Small intestine (tissue), 7 donors: Measurements from ENCODE around the gene RAPH1. TPM values are rescaled to one million over a fixed set of nuclear protein-coding genes. Genes with fewer than 3 reads are reported as not detected.
"Not testable (repeated sequence)": the region's sequence is repeated elsewhere in the genome, so short reads cannot be mapped to it uniquely, and the experiment has no call there.

ENCODE experiments used
- DNase-seq, 2 donors: peaks; one replicate each; pipeline versions ENCODE4 v3.0.0 to v3.0.0-alpha.2; 2013
- FAIRE-seq: peaks from 2 replicates; lab custom pipeline; 2012; peaks lifted over from hg19 to GRCh38; lab: Jason Lieb, UNC
- H3K27ac ChIP-seq, 3 donors: one replicate each; pipeline ENCODE4 v1.5.1; 2013; ENCODE audit warnings: low read length in 2 of 3, mild to moderate bottlenecking in 2 of 3, control low read depth in 1 of 3, inconsistent platforms in 1 of 3, low read depth in 1 of 3, moderate library complexity in 1 of 3
- H3K27me3 ChIP-seq, 3 donors: one replicate each; pipeline ENCODE4 v1.6.1; 2013; ENCODE audit warnings: low read length in 3 of 3, inconsistent platforms in 1 of 3; ENCODE audit not compliant: control insufficient read depth in 3 of 3, insufficient read depth in 3 of 3
- H3K36me3 ChIP-seq, 3 donors: one replicate each; pipeline ENCODE4 v1.6.1; 2013; ENCODE audit warnings: low read length in 3 of 3, inconsistent platforms in 1 of 3, low read depth in 1 of 3, mild to moderate bottlenecking in 1 of 3, moderate library complexity in 1 of 3; ENCODE audit not compliant: control insufficient read depth in 3 of 3, insufficient read depth in 2 of 3
- H3K4me1 ChIP-seq, 3 donors: one replicate each; pipeline ENCODE4 v1.6.1; 2013; ENCODE audit warnings: low read length in 2 of 3, inconsistent platforms in 1 of 3, low read depth in 1 of 3, mild to moderate bottlenecking in 1 of 3, moderate library complexity in 1 of 3; ENCODE audit not compliant: control insufficient read depth in 3 of 3, insufficient read depth in 2 of 3
- H3K4me3 ChIP-seq, 3 donors: one replicate each; pipeline ENCODE4 v1.5.1; 2013; ENCODE audit warnings: low read length in 3 of 3, control low read depth in 1 of 3, inconsistent platforms in 1 of 3, low read depth in 1 of 3, mild to moderate bottlenecking in 1 of 3, moderate library complexity in 1 of 3
- H3K9me3 ChIP-seq, 2 donors: one replicate each; pipeline ENCODE4 v1.6.1; 2013; ENCODE audit warnings: low read depth in 1 of 2, low read length in 1 of 2; ENCODE audit not compliant: control insufficient read depth in 2 of 2, insufficient read depth in 1 of 2
- WGBS, 3 donors: extraction: QIAGEN DNeasy Blood & Tissue Kit; methylation state at CpG; one replicate each; pipeline ENCODE4 v1.1.7; 2013; 5-methylcytosine and 5-hydroxymethylcytosine counted together
- polyA plus RNA-seq, 4 donors: library from polyadenylated mRNA; stranded (reverse) in 3 of 4; unstranded in 1 of 4; fragments of 200-250 nt in 3 of 4; fragments of 120-200 nt in 1 of 4; gene quantifications; one replicate each; pipeline versions ENCODE4 v1.2.1 to v1.2.3, GENCODE V29; 2013
- donor health status: healthy with polysubstance abuse.
- donor health status: control.
- donor health status: control.
- donor health status: Bipolar disorder and iron deficiency.
- donor health status: healthy.

Gene RAPH1
- polyA plus RNA-seq, 4 donors: 6.2 to 15.7 (median 6.8) TPM

- Histone ChIP-seq H3K4me1 (no peaks in the 10 kb centered on the region), H3K36me3 (peaks cover 0 to 6% (median 0%) of the 10 kb centered on the region in 3 donors), H3K27me3 (no peaks in the 10 kb centered on the region), H3K9me3 (no peaks in the 10 kb centered on the region), H3K4me3 (no peak overlapping the region), H3K27ac (no peak overlapping the region)
- DNase-seq: no peak
- 87 to 93% (median 90%) methylated on average over 1 of the region's 1 CpG for WGBS, 3 donors
- no peak for FAIRE-seq
Observed at GRCh38 chr2:203383038-203383437, 152.1 kb downstream of the RAPH1 start.

- Histone ChIP-seq H3K36me3 (peaks cover 0 to 9% (median 0%) of the 10 kb centered on the region in 3 donors), H3K9me3 (no peaks in the 10 kb centered on the region), H3K27ac (no peak overlapping the region), H3K27me3 (no peaks in the 10 kb centered on the region), H3K4me1 (no peaks in the 10 kb centered on the region), H3K4me3 (no peak overlapping the region)
- DNase-seq (no peak), FAIRE-seq (no peak)
- WGBS, 3 donors: 97 to 100% (median 98%) methylated on average over 3 of the region's 3 CpGs
Observed at GRCh38 chr2:203379156-203379555, 155.9 kb downstream of the RAPH1 start.

DNA sequence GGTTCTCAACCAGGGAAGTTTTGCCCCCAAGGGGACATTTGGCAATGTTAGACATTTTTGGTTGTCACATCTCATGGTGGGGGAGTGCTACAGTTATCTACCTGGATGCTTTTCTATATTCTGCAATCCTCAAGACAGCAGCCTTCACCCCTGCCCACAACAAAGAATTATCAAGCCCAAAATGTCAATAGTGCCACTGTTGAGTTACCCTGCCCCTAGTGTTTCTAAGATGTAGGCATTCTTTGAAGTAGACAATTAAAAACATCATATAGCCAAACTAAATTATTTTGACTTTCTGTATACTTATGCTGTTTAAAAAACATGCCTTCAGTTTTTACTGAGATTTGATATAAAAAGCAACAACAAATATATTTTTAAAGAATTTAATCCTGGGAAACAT, 158.9 kb downstream of the RAPH1 start:
- no peaks in the 10 kb centered on the region for H3K4me1 ChIP-seq
- no peak overlapping the region for H3K27ac ChIP-seq
- no peak overlapping the region for H3K4me3 ChIP-seq
- H3K9me3 ChIP-seq: no peaks in the 10 kb centered on the region
- no peaks in the 10 kb centered on the region for H3K27me3 ChIP-seq
- H3K36me3 ChIP-seq: peaks cover 0 to 11% (median 0%) of the 10 kb centered on the region in 3 donors
- FAIRE-seq: no peak
- DNase-seq: no peak

DNA sequence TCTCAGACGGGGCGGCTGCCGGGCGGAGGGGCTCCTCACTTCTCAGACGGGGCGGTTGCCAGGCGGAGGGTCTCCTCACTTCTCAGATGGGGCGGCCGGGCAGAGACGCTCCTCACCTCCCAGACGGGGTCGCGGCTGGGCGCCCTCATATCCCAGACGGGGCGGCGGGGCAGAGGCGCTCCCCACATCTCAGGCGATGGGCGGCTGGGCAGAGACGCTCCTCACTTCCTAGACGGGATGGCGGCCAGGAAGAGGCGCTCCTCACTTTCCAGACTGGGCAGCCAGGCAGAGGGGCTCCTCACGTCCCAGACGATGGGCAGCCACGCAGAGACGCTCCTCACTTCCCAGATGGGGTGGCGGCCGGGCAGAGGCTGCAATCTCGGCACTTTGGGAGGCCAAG, 162.4 kb downstream of the RAPH1 start:
- WGBS, 3 donors: 94 to 98% (median 95%) methylated on average over 10 to 28 of the region's 31 CpGs

DNA sequence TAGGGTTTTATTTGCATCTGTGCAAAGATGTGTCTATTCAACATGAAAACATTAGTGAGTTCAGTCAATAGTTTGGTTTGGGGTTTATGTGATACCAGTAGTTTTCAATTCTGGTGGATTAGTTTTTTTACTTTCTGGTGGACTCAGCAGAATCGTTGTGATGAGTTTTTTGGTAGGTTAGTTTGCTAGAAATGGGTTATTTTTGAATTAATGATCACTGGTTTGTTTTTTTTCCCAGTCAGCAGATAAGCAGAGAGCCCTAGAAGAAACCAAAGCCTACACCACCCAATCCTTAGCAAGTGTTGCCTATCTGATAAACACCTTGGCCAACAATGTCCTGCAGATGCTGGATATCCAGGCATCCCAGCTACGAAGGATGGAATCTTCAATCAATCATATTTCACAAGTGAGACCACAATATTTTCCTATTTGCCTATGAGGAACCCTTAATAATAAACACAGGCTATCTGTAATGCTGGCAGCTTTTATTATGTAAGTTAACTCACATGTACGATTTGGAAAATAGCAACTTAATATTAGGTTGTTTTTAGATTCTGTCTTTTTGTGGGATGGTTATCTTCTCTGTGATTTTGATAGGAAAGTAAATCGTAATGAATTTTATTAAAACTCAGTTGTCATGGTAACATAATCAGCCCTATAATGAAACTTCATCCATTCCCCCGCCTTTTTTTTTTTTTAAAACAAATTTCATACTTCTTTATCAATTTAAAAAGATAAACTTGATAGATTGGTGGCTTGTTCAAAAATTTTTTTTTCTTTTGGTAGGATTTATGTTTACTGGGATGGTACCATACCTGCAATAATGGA, 168.2 kb downstream of the RAPH1 start:
- Histone ChIP-seq H3K9me3 (no peaks in the 10 kb centered on the region), H3K36me3 (peaks cover 0 to 6% (median 2%) of the 10 kb centered on the region in 3 donors), H3K27ac (no peak overlapping the region), H3K4me3 (no peak overlapping the region), H3K4me1 (no peaks in the 10 kb centered on the region), H3K27me3 (no peaks in the 10 kb centered on the region)
- FAIRE-seq: no peak
- 90 to 94% (median 91%) methylated on average over 5 of the region's 5 CpGs for WGBS, 3 donors
- no peak for DNase-seq

More for the DNA sequence above, 162.4 kb downstream of the RAPH1 start:
- not testable (repeated sequence) for H3K9me3 ChIP-seq, H3K27me3 ChIP-seq, FAIRE-seq, DNase-seq, H3K4me1 ChIP-seq, H3K27ac ChIP-seq, H3K4me3 ChIP-seq
- peaks cover 0 to 14% (median 0%) of the 10 kb centered on the region in 3 donors for H3K36me3 ChIP-seq

- peaks cover 0 to 2% (median 0%) of the 10 kb centered on the region in 3 donors for H3K36me3 ChIP-seq
- no peak overlapping the region for H3K4me3 ChIP-seq
- no peaks in the 10 kb centered on the region for H3K4me1 ChIP-seq
- no peak overlapping the region for H3K27ac ChIP-seq
- FAIRE-seq: no peak
- DNase-seq: no peak
- H3K9me3 ChIP-seq: peaks cover 0 to 4% of the 10 kb centered on the region in 2 donors
- H3K27me3 ChIP-seq: no peaks in the 10 kb centered on the region
Observed at GRCh38 chr2:203361922-203362321, 173.2 kb downstream of the RAPH1 start.

- DNase-seq (no peak), FAIRE-seq (no peak)
- Histone ChIP-seq H3K27ac (no peak overlapping the region), H3K27me3 (no peaks in the 10 kb centered on the region), H3K9me3 (peaks cover 0 to 4% of the 10 kb centered on the region in 2 donors), H3K4me1 (no peaks in the 10 kb centered on the region), H3K36me3 (peaks cover 0 to 2% (median 0%) of the 10 kb centered on the region in 3 donors), H3K4me3 (no peak overlapping the region)
- WGBS, 3 donors: 63 to 88% (median 88%) methylated on average over 2 of the region's 2 CpGs
Observed at GRCh38 chr2:203361495-203361894, 173.6 kb downstream of the RAPH1 start.

- no peak overlapping the region for H3K27ac ChIP-seq
- no peak overlapping the region for H3K4me3 ChIP-seq
- peaks cover 0 to 4% of the 10 kb centered on the region in 2 donors for H3K9me3 ChIP-seq
- WGBS, 3 donors: 64 to 75% (median 66%) methylated on average over 3 of the region's 3 CpGs
- DNase-seq: peak in 1 of 2 donors; percentile 6
- no peaks in the 10 kb centered on the region for H3K4me1 ChIP-seq
- FAIRE-seq: no peak
- peaks cover 0 to 2% (median 2%) of the 10 kb centered on the region in 3 donors for H3K36me3 ChIP-seq
- H3K27me3 ChIP-seq: no peaks in the 10 kb centered on the region
Observed at GRCh38 chr2:203360833-203361430, 174.2 kb downstream of the RAPH1 start.
